C4-2B (cell line): ENCODE data around the gene TRAK1.

Experiments used
- H3K27ac ChIP-seq: fragments of 450-650 bp; 2 replicates; pipeline ENCODE4 v1.5.1; 2017
- CTCF ChIP-seq: fragments of 450-650 bp; conservative IDR thresholded peaks from 2 replicates; pipeline ENCODE4 v1.5.1; 2017; ENCODE audit warnings: mild to moderate bottlenecking
- ZFX ChIP-seq: fragments of 450-650 bp; IDR thresholded peaks from 2 replicates; pipeline ENCODE4 v1.6.1; 2017

Gene TRAK1

GRCh38 chr3:42216931-42217333 lies 125.8 kb downstream of the TRAK1 start:
- TF ChIP-seq ZFX: no peak
- TF ChIP-seq CTCF: no peak
- no peak overlapping the region for H3K27ac ChIP-seq

GRCh38 chr3:42220436-42221121 lies 129.4 kb downstream of the TRAK1 start:
- no peak overlapping the region for H3K27ac ChIP-seq
- TF ChIP-seq ZFX (no peak), CTCF (no peak)

GRCh38 chr3:42222942-42223693 lies 132.0 kb downstream of the TRAK1 start:
- no peak for TF ChIP-seq ZFX
- no peak for TF ChIP-seq CTCF
- H3K27ac ChIP-seq: no peak overlapping the region

- no peak overlapping the region for H3K27ac ChIP-seq
- no peak for TF ChIP-seq ZFX
- no peak for TF ChIP-seq CTCF
Observed at GRCh38 chr3:42224178-42224577, 133.0 kb downstream of the TRAK1 start.

GRCh38 chr3:42224658-42225421 lies 133.7 kb downstream of the TRAK1 start:
- TF ChIP-seq ZFX: no peak
- TF ChIP-seq CTCF: no peak
- no peak overlapping the region for H3K27ac ChIP-seq

GRCh38 chr3:42225486-42226363 lies 134.6 kb downstream of the TRAK1 start:
- TF ChIP-seq CTCF (no peak), ZFX (no peak)
- no peak overlapping the region for H3K27ac ChIP-seq
